Motor neuron (in vitro differentiated cells): ENCODE data around the gene NDUFS1. TPM values are rescaled to one million over a fixed set of nuclear protein-coding genes. Genes with fewer than 3 reads are reported as not detected.
"Not testable (repeated sequence)": the region's sequence is repeated elsewhere in the genome, so short reads cannot be mapped to it uniquely, and the experiment has no call there.

Experiments
- ATAC-seq, 8 experiments: fragments of 200-7000 bp; cut with Tn5 transposase; replicated peaks in 6 of 8; 2 replicates each; pipeline ENCODE4 v1.8.0; 2021; ENCODE audit warnings: mild to moderate bottlenecking in 8 of 8, moderate library complexity in 8 of 8
- H3K27ac ChIP-seq, 2 donors: fragments of 250-450 bp; sonication (Bioruptor Pico); 2 replicates each; pipeline ENCODE4 v1.9.0; 2021; ENCODE audit warnings: antibody characterized with exemption in 2 of 2, mild to moderate bottlenecking in 2 of 2, moderate library complexity in 1 of 2
- H3K4me1 ChIP-seq, 2 donors: fragments of 250-450 bp; sonication (Bioruptor Pico); replicated peaks in 1 of 2; 2 replicates each; pipeline ENCODE4 v1.6.1; 2021; ENCODE audit warnings: antibody characterized with exemption in 2 of 2, mild to moderate bottlenecking in 2 of 2, moderate library complexity in 1 of 2
- H3K4me3 ChIP-seq, 5 donors: fragments of 250-450 bp; sonication (Bioruptor Pico); 2 replicates each; pipeline ENCODE4 v1.9.0; 2021; ENCODE audit warnings: antibody characterized with exemption in 5 of 5, mild to moderate bottlenecking in 5 of 5, moderate library complexity in 4 of 5
- WGBS, 10 experiments: fragments of 450-650 bp; shearing (Covaris generic); methylation state at CpG; one replicate each; pipeline ENCODE4 v1.0.0; 2022; 5-methylcytosine and 5-hydroxymethylcytosine counted together
- in situ Hi-C, 9 experiments: fragments of 400-800 bp; cut with MboI; loops; one replicate each; pipeline ENCODE4 v1.15.0; 2021; ENCODE audit warnings: low sequenced_read_pairs in 9 of 9, low pct_unique_long_range_greater_than_20kb in 2 of 9; ENCODE audit not compliant: unreplicated experiment in 9 of 9
- total RNA-seq, 8 experiments: library from RNA; unstranded; fragments of 300-600 nt; gene quantifications; 2 replicates each; pipeline versions ENCODE4 v1.2.3 to v1.2.4, GENCODE V29; 2022

Gene NDUFS1
- total RNA-seq, 8 experiments from 2014 or later = 64.0 to 108 (median 75.8) TPM

DNA sequence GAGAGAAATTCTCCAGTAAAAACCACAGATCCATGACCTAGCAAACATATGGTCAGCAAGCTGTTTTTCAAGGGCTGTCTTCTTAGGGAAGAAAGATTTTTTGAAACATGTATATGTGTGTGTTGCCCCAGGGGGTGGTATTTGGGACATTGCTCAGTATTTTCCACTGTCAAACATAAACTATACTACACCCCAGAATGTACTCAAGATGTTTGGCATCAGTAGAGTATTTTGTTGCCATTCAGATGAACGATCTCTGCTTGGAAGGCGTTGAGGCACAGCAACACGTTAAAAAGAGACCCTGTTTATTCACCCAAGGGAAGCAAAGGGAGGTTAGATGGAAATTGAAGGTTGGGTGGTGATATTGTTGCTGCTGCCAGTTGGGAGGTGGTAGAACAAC, 30.4 kb upstream of the NDUFS1 start:
- Histone ChIP-seq H3K4me1 (no peaks in the 10 kb centered on the region), H3K4me3 (no peak overlapping the region), H3K27ac (no peak overlapping the region)
- no peak for ATAC-seq
- in situ Hi-C loops = loop anchor here in 1 of 9 experiments (25.0 kb wide), 1 partner anchor 248 kb away; the partner anchor contains the start of gene ADAM23
- WGBS, 10 experiments = 0 to 90% (median 39%) methylated on average over 1 to 3 of the region's 3 CpGs; no CpG with 5 or more reads in 3 of the 10 experiments

DNA sequence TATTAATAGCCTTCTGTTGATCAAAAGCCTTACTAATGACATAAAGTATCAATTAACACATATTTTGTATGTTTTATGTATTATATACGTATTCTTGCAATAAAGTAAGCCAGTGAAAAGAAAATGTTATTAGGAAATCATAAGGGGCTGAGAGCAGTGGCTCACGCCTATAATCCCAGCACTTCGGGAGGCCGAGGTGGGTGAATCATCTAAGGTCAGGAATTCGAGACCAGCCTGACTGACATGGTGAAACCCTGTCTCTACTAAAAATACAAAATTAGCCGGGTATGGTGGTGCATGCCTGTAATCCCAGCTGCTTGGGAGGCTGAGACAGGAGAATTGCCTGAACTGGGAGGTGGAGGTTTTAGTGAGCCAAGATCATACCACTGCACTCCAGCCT, 22.3 kb upstream of the NDUFS1 start:
- H3K4me1 ChIP-seq, ATAC-seq, H3K4me3 ChIP-seq, H3K27ac ChIP-seq: not testable (repeated sequence)
- 68 to 97% (median 83%) methylated on average over 2 to 6 of the region's 6 CpGs; no CpG with 5 or more reads in 3 of the 10 experiments for WGBS, 10 experiments
- in situ Hi-C loops = loop anchor here in 1 of 9 experiments (25.0 kb wide), 1 partner anchor 256 kb away; the partner anchor contains the start of gene ADAM23

DNA sequence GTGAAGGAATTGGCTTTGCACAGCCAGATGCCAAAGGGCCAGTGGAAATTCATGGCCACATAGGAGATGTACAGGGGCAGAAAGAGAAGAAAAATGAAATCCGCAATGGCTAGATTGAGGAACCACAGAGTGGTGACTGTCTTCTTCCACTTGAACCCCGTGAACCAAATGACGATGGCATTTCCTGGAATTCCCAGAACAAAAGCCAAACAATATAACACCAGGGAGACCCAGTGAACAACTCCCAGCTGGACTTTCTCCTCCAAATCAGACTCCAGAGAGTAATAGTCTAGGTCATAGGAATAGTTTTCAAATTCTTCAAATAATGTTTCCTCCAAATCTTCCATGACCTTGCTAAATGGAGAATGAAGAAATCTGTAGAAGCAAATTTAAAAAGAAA, 17.7 kb upstream of the NDUFS1 start:
- no peak overlapping the region for H3K4me3 ChIP-seq
- no peak for ATAC-seq
- no peak overlapping the region for H3K27ac ChIP-seq
- WGBS, 10 experiments = 52 to 100% (median 83%) methylated on average over 1 to 3 of the region's 3 CpGs; no CpG with 5 or more reads in 1 of the 10 experiments
- H3K4me1 ChIP-seq = no peaks in the 10 kb centered on the region
- in situ Hi-C loops = loop anchor here in 1 of 9 experiments (25.0 kb wide), 1 partner anchor 260 kb away; the partner anchor contains the start of gene ADAM23

- ATAC-seq = peak in 1 of 8 experiments; percentile 97
- Histone ChIP-seq H3K4me1 (no peaks in the 10 kb centered on the region), H3K27ac (no peak overlapping the region), H3K4me3 (no peak overlapping the region)
- in situ Hi-C loops = loop anchor here in 1 of 9 experiments (25.0 kb wide), 1 partner anchor 261 kb away; the partner anchor contains the start of gene ADAM23
- 82 to 100% (median 100%) methylated on average over 2 of the region's 2 CpGs; no CpG with 5 or more reads in 5 of the 10 experiments for whole genome bisulfite sequencing, 10 experiments
These were observed 16.9 kb upstream of the NDUFS1 start for GRCh38 chr2:206176121-206176520.

GRCh38 chr2:206173147-206173546, 13.9 kb upstream of the NDUFS1 start:
- no peaks in the 10 kb centered on the region for H3K4me1 ChIP-seq
- no peak overlapping the region for H3K4me3 ChIP-seq
- in situ Hi-C loops = loop anchor here in 2 of 9 experiments (25.0 kb wide), 2 partner anchors 189 to 264 kb away; partner anchors contain the start of gene ADAM23 (in 1 of the 2)
- no peak overlapping the region for H3K27ac ChIP-seq
- ATAC-seq = no peak
- 100% methylated on average over 1 to 3 of the region's 4 CpGs; no CpG with 5 or more reads in 7 of the 10 experiments for WGBS, 10 experiments

DNA sequence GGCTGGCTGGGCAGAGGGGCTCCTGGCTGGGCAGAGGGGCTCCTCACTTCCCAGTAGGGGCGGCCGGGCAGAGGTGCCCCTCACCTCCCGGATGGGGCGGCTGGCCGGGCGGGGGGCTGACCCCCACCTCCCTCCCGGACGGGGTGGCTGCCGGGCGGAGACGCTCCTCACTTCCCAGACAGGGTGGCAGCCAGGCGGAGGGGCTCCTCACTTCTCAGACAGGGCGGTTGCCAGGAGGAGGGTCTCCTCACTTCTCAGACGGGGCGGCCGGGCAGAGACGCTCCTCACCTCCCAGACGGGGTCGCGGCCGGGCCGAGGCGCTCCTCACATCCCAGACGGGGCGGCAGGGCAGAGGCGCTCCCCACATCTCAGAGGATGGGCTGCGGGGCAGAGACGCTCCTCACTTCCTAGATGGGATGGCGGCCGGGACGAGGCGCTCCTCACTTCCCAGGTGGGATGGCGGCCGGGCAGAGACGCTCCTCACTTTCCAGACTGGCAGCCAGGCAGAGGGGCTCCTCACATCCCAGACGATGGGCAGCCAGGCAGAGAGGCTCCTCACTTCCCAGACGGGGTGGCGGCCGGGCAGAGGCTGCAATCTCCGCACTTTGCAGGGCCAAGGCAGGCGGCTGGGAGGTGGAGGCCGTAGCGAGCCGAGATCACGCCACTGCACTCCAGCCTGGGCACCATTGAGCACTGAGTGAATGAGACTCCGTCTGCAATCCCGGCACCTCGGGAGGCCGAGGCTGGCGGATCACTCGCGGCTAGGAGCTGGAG, 12.6 kb upstream of the NDUFS1 start:
- H3K27ac ChIP-seq, H3K4me3 ChIP-seq, ATAC-seq, H3K4me1 ChIP-seq: not testable (repeated sequence)
- in situ Hi-C loops = loop anchor here in 2 of 9 experiments (25.0 kb wide), 2 partner anchors 190 to 265 kb away; partner anchors contain the start of gene ADAM23 (in 1 of the 2)
- WGBS, 10 experiments = no CpG with 5 or more reads among the region's 52 CpGs

- in situ Hi-C loops = loop anchor here in 2 of 9 experiments (10.0 to 25.0 kb wide), 3 partner anchors 97 to 269 kb away; partner anchors contain the start of gene ADAM23 (in 1 of the 2)
- 75 to 100% (median 97%) methylated on average over 1 to 4 of the region's 4 CpGs; no CpG with 5 or more reads in 3 of the 10 experiments for WGBS, 10 experiments
- H3K4me1 ChIP-seq, H3K4me3 ChIP-seq, ATAC-seq, H3K27ac ChIP-seq: not testable (repeated sequence)
These were observed 9.0 kb upstream of the NDUFS1 start for GRCh38 chr2:206168230-206168629.

GRCh38 chr2:206164261-206164862, 5.1 kb upstream of the NDUFS1 start:
- peaks cover 3 to 8% of the 10 kb centered on the region in 2 donors for H3K4me1 ChIP-seq
- H3K4me3 ChIP-seq = peak overlapping the region in 1 of 5 donors; percentile 4
- ATAC-seq = no peak
- H3K27ac ChIP-seq = no peak overlapping the region
- WGBS, 10 experiments = 0 to 76% (median 53%) methylated on average over 1 to 2 of the region's 2 CpGs; no CpG with 5 or more reads in 1 of the 10 experiments
- in situ Hi-C loops = loop anchor here in 2 of 9 experiments (10.0 to 25.0 kb wide), 3 partner anchors 100 to 273 kb away; partner anchors contain the start of gene ADAM23 (in 1 of the 2)

- WGBS, 10 experiments = 69 to 100% (median 89%) methylated on average over 1 to 2 of the region's 3 CpGs; no CpG with 5 or more reads in 4 of the 10 experiments
- Histone ChIP-seq H3K4me1 (peaks cover 3 to 8% of the 10 kb centered on the region in 2 donors), H3K4me3 (no peak overlapping the region), H3K27ac (no peak overlapping the region)
- in situ Hi-C loops = loop anchor here in 2 of 9 experiments (10.0 to 25.0 kb wide), 3 partner anchors 101 to 274 kb away; partner anchors contain the start of gene ADAM23 (in 1 of the 2)
- no peak for ATAC-seq
These were observed 4.1 kb upstream of the NDUFS1 start for GRCh38 chr2:206163251-206163880.

DNA sequence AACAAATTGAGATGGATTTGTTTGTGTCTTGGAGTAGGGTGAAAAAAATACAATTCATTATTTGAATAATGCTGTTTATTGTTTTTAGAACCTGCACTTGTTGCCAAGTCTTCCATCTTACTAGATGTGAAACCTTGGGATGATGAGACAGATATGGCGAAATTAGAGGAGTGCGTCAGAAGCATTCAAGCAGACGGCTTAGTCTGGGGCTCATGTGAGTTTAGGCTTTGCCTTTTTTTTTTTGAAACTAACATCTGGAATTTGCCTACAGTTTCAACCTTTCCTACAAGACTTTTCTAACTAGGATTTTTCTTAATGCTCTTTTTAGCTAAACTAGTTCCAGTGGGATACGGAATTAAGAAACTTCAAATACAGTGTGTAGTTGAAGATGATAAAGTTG, 3.2 kb upstream of the NDUFS1 start:
- 67 to 100% (median 94%) methylated on average over 1 to 4 of the region's 4 CpGs; no CpG with 5 or more reads in 3 of the 10 experiments for WGBS, 10 experiments

DNA sequence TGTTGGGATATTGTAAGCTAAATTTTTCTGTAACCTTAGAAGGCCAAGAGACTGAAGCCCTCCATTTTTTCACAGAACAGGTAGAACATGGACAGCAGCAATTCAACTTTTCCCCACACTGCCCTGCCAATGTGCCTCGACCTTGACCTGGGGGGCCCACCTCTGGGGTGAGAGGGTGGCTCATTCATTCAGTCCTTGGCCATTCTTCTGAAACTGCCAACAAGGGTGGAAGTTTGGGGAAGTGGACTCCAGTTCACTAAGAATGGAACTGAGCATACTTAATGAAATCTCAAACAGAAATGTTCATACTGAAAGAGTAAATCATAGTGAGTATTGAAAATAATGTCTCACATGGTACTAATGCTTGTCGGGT, 1.5 kb upstream of the NDUFS1 start:
- Histone ChIP-seq H3K4me3 (peak overlapping the region; percentile 47 to 93 (median 65)), H3K4me1 (peaks cover 3 to 11% of the 10 kb centered on the region in 2 donors), H3K27ac (no peak overlapping the region)
- ATAC-seq = no peak
- WGBS, 10 experiments = 10 to 100% (median 63%) methylated on average over 1 to 2 of the region's 2 CpGs; no CpG with 5 or more reads in 3 of the 10 experiments
- in situ Hi-C loops = loop anchor here in 2 of 9 experiments (10.0 to 25.0 kb wide), 3 partner anchors 104 to 277 kb away; partner anchors contain the start of gene ADAM23 (in 1 of the 2)

More for the DNA sequence above, 3.2 kb upstream of the NDUFS1 start:
- not testable (repeated sequence) for ATAC-seq, H3K4me3 ChIP-seq, H3K27ac ChIP-seq
- in situ Hi-C loops = loop anchor here in 2 of 9 experiments (10.0 to 25.0 kb wide), 3 partner anchors 102 to 275 kb away; partner anchors contain the start of gene ADAM23 (in 1 of the 2)
- peaks cover 3 to 11% of the 10 kb centered on the region in 2 donors for H3K4me1 ChIP-seq
